Measurements from ENCODE around the gene OGDH.
A peak's percentile ranks its signal among the peaks of the same experiment; 100 is the strongest.

The OGDH gene

GRCh38 chr7:44757311-44757710, 150.9 kb downstream of the OGDH start:
- no peak for TF ChIP-seq CTCF (IDR thresholded peaks at IDR 0.05; ENCODE audit: low read depth, low read length)
- Histone ChIP-seq H3K9me3 (no peaks in the 10 kb centered on the region), H3K4me3 (ENCODE audit: low read depth, low read length) (no peak overlapping the region), H3K4me1 (peaks cover 7% of the 10 kb centered on the region), H3K36me3 (no peaks in the 10 kb centered on the region), H3K27me3 (no peaks in the 10 kb centered on the region)
- DNase-seq: peak; percentile 82

GRCh38 chr7:44757739-44758138, 151.3 kb downstream of the OGDH start:
- peaks cover 9% of the 10 kb centered on the region for H3K4me1 ChIP-seq
- no peak overlapping the region for H3K4me3 ChIP-seq (ENCODE audit: low read depth, low read length)
- TF ChIP-seq CTCF (IDR thresholded peaks at IDR 0.05; ENCODE audit: low read depth, low read length): no peak
- no peak for DNase-seq
- H3K9me3 ChIP-seq: no peaks in the 10 kb centered on the region
- H3K27me3 ChIP-seq: no peaks in the 10 kb centered on the region
- no peaks in the 10 kb centered on the region for H3K36me3 ChIP-seq

All from BE2C (cell line).